Lung (tissue), 12 donors: ENCODE data around the gene KIF1A. TPM values are rescaled to one million over a fixed set of nuclear protein-coding genes. Genes with fewer than 3 reads are reported as not detected.

Experiments
- ATAC-seq: fragments of 200-7000 bp; cut with Tn5 transposase; one replicate; pipeline ENCODE4 v1.9.1; 2020; ENCODE audit warnings: moderate number of reproducible peaks; ENCODE audit not compliant: insufficient read depth, low FRiP score
- DNase-seq, 3 donors: peaks; one replicate each; pipeline ENCODE4 v3.0.0-alpha.2; 2013 to 2017
- H3K27ac ChIP-seq, 2 donors: one replicate each; pipeline ENCODE4 v1.5.1; 2013; ENCODE audit warnings: mild to moderate bottlenecking in 2 of 2, moderate library complexity in 2 of 2, control low read depth in 1 of 2, inconsistent platforms in 1 of 2, low read depth in 1 of 2, low read length in 1 of 2
- H3K27me3 ChIP-seq, 3 donors: one replicate each; pipeline ENCODE4 v1.5.1; 2013; ENCODE audit warnings: low read length in 2 of 3; ENCODE audit not compliant: control insufficient read depth in 3 of 3, insufficient read depth in 3 of 3
- H3K36me3 ChIP-seq, 4 donors: one replicate each; pipeline ENCODE4 v1.5.1; 2013; ENCODE audit warnings: low read length in 4 of 4, mild to moderate bottlenecking in 1 of 4, moderate library complexity in 1 of 4; ENCODE audit not compliant: control insufficient read depth in 4 of 4, insufficient read depth in 4 of 4
- H3K4me1 ChIP-seq, 5 donors: one replicate each; pipeline ENCODE4 v1.5.1; 2013; ENCODE audit warnings: low read length in 5 of 5, mild to moderate bottlenecking in 2 of 5, moderate library complexity in 1 of 5; ENCODE audit not compliant: control insufficient read depth in 5 of 5, insufficient read depth in 5 of 5
- H3K4me3 ChIP-seq: one replicate; pipeline ENCODE4 v1.5.1; 2013; ENCODE audit warnings: mild to moderate bottlenecking, control low read depth, moderate library complexity
- H3K9ac ChIP-seq, 2 donors: one replicate each; pipeline ENCODE4 v1.5.1; 2013; ENCODE audit warnings: low read length in 2 of 2, control low read depth in 1 of 2; ENCODE audit not compliant: insufficient read depth in 1 of 2
- H3K9me3 ChIP-seq, 4 donors: one replicate each; pipeline ENCODE4 v1.5.1; 2013; ENCODE audit warnings: low read length in 3 of 4, mild to moderate bottlenecking in 1 of 4, moderate library complexity in 1 of 4; ENCODE audit not compliant: control insufficient read depth in 4 of 4, insufficient read depth in 3 of 4
- WGBS, 2 donors: extraction: QIAGEN DNeasy Blood & Tissue Kit; methylation state at CpG; one replicate each; pipeline ENCODE4 v1.1.7; 2013; 5-methylcytosine and 5-hydroxymethylcytosine counted together
- polyA plus RNA-seq, 2 donors: library from polyadenylated mRNA; stranded (reverse); fragments of 200-250 nt; gene quantifications; one replicate each; pipeline ENCODE4 v1.2.1, GENCODE V29; 2013
- total RNA-seq, 2 donors: library from RNA; depleted of rRNA in 1 of 2; stranded (reverse); fragments of >200 nt in 1 of 2; gene quantifications; one replicate each; pipeline ENCODE4 v1.2.1, GENCODE V29; 2014 to 2021
- TF ChIP-seq, protein P1 (sequence below): IDR thresholded peaks from 2 replicates; pipeline ENCODE4 v1.5.1; 2012; ENCODE audit warnings: mild to moderate bottlenecking; ENCODE audit errors: control extremely low read depth, extremely low read depth
- donor health status: control.
- donor health status: control.
- donor health status: Bipolar disorder and iron deficiency.
- donor health status: healthy.
- donor health status: DM: yes; HTN: yes; CAD: no.

Gene KIF1A
- total and polyA plus RNA-seq, 4 donors: 0.14 to 2.3 (median 0.46) TPM

DNA sequence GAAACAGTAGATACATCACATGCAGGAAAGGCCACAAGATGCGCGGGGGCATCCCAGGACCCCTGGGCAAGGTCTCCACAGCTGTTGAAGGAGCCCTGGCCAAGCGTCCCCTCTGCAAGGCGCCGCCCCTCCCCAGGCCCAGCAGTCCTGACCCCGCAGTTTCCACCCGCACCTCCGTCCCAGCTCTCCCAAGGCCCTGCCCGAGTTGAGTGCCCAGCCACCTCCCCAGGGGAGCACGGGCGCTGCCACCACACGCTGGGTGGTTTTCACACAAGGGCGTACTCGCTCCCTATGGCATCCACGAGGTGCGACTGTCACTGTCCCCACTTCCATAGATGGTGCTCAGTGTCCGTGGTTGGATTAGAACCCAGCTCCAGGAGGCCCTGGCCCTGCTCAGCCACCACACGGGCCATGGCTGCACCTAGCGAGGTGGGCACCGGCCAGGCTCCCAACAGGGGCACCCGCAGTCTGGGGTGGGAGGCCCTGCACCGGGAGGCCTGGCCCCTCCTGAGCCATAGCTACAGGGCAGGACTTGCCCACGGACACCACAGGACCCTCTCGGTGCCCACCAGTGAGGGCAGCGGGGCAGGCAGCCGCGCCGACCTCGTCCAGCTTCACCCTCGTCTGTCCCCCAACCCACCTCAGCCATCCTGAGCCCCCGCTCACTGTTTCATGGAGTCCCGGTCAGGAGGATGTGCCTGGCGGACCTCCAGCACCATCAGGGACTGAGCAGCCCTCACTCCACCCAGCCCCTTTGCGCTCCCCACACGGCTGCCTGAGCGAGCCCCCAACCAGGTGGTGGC is 36.0 kb downstream of the KIF1A start:
- H3K27ac ChIP-seq: no peak overlapping the region
- no peaks in the 10 kb centered on the region for H3K36me3 ChIP-seq
- H3K4me1 ChIP-seq: no peaks in the 10 kb centered on the region
- DNase-seq (no peak), ATAC-seq (no peak)
- peaks cover 0 to 3% (median 0%) of the 10 kb centered on the region in 4 donors for H3K9me3 ChIP-seq
- 90 to 94% methylated on average over 34 to 36 of the region's 36 CpGs for WGBS, 2 donors
- H3K4me3 ChIP-seq: no peak overlapping the region
- peaks cover 0 to 2% (median 0%) of the 10 kb centered on the region in 3 donors for H3K27me3 ChIP-seq
- H3K9ac ChIP-seq: no peak overlapping the region
- TF ChIP-seq, protein P1, sequence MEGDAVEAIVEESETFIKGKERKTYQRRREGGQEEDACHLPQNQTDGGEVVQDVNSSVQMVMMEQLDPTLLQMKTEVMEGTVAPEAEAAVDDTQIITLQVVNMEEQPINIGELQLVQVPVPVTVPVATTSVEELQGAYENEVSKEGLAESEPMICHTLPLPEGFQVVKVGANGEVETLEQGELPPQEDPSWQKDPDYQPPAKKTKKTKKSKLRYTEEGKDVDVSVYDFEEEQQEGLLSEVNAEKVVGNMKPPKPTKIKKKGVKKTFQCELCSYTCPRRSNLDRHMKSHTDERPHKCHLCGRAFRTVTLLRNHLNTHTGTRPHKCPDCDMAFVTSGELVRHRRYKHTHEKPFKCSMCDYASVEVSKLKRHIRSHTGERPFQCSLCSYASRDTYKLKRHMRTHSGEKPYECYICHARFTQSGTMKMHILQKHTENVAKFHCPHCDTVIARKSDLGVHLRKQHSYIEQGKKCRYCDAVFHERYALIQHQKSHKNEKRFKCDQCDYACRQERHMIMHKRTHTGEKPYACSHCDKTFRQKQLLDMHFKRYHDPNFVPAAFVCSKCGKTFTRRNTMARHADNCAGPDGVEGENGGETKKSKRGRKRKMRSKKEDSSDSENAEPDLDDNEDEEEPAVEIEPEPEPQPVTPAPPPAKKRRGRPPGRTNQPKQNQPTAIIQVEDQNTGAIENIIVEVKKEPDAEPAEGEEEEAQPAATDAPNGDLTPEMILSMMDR: no peak

DNA sequence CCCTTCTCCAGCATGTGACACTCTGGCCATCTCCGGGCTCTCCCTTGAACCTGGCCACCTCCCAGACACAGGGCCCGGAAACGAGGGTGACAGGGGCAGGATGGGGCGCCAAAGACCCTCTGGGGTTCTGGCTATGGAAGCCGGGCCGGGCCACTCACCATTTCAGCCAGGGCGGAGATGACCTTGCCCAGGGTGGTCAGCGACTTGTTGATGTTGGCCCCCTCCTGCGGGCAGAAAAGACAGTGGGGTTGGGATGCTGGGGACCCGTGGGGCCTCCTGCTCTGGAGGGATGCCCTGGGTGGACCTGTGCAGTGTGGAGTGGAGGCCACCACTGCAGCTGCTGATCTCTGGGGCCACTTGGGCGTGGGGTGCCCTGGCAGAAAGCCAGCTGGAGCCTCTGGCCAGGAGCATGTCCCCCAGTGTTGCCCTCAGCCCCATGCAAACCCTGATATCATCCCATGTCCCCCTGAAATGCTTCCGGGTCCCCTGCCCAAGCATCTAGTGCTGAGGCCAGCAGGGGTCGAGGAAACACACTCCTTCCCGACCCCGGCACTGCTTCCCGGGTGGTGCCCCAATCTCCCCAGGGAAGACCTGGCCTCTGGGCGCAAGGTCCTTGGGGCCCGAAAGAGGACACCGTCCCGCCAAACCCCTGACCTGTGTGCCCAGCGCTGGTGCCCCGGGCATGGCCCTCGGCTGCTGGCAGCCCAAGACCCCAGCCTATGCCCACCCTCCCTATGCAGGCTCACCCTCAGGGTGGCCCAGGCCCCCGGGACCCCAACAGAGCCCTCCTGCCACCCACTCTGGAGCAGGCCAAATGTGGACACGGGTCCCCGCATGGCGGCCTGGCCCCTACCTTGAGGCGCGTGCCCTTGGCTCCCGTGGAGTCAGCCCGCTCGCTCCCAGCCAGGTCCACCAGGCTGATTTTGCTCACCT is 36.9 kb downstream of the KIF1A start:
- ATAC-seq (no peak), DNase-seq (no peak)
- H3K9me3 ChIP-seq: peaks cover 0 to 3% (median 0%) of the 10 kb centered on the region in 4 donors
- H3K27me3 ChIP-seq: peaks cover 0 to 2% (median 0%) of the 10 kb centered on the region in 3 donors
- H3K4me3 ChIP-seq: no peak overlapping the region
- no peaks in the 10 kb centered on the region for H3K36me3 ChIP-seq
- H3K9ac ChIP-seq: no peak overlapping the region
- TF ChIP-seq, protein P1: no peak
- no peak overlapping the region for H3K27ac ChIP-seq
- no peaks in the 10 kb centered on the region for H3K4me1 ChIP-seq
- 88 to 90% methylated on average over 31 to 32 of the region's 32 CpGs for WGBS, 2 donors

DNA sequence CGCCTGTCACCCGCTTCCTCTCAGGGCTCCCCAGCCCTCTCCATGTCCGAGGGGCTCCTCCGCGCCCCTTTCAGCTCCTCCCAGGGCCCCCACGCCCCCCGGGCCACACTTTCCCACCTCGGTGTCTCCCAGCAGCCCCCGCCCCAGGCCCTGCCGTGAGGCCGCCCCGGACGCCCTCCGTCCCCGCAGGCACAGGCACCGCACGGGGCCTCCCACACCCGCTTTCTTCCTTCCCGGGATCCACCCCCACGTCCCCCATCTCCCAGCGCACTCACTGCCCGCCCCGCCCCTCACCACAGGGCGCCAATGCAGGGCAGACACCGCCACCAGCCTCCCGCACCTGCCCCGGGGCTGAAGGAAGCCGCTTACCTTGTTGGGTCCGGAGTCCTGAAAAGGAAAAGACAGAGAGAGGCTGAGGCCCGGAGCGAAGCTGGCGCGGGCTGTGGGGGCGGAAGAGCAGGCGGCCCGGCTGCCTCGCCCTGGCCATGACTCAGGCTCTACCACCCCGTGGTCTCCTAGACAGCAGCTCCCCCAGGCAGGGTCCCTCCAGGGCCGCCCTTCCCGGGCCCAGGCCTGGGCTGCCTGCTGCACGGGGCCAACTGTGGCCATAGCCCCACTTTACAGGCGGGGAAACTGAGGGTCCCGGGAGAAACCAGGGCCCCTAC is 37.7 kb downstream of the KIF1A start:
- Histone ChIP-seq H3K36me3 (no peaks in the 10 kb centered on the region), H3K4me1 (no peaks in the 10 kb centered on the region), H3K27me3 (peaks cover 0 to 2% (median 0%) of the 10 kb centered on the region in 3 donors), H3K27ac (no peak overlapping the region), H3K9ac (no peak overlapping the region), H3K4me3 (no peak overlapping the region), H3K9me3 (peaks cover 0 to 3% (median 0%) of the 10 kb centered on the region in 4 donors)
- TF ChIP-seq, protein P1: no peak
- ATAC-seq: no peak
- 91 to 93% methylated on average over 43 of the region's 43 CpGs for WGBS, 2 donors
- DNase-seq: no peak
